GM19438 (cell line): ENCODE data around the gene FBF1.
"Not testable (repeated sequence)": the region's sequence is repeated elsewhere in the genome, so short reads cannot be mapped to it uniquely, and the experiment has no call there.

Experiments used
- ATAC-seq: cut with Tn5 transposase; IDR thresholded peaks from one replicate; pipeline ENCODE4 v1.9.1; 2021; ENCODE audit warnings: low read depth; ENCODE audit not compliant: unreplicated experiment

FBF1 gene

GRCh38 chr17:75940727-75941441 lies at the start of gene FBF1:
Gene FBF1, minus strand, starts transcription at chr17:75941042. Its CDS starts 2,893 bp downstream, at chr17:75938149.
- peak; percentile 94 for ATAC-seq

GRCh38 chr17:75987041-75987440 lies 46.2 kb upstream of the FBF1 start:
- ATAC-seq = no peak

GRCh38 chr17:75985986-75986385 lies 45.1 kb upstream of the FBF1 start:
- no peak for ATAC-seq

GRCh38 chr17:75983501-75984181 lies 42.8 kb upstream of the FBF1 start:
- ATAC-seq = no peak

- no peak for ATAC-seq
Observed at GRCh38 chr17:75981019-75981615, 40.3 kb upstream of the FBF1 start.

GRCh38 chr17:75980188-75981018 lies 39.6 kb upstream of the FBF1 start:
- peak; percentile 3 for ATAC-seq

- ATAC-seq = peak; percentile 16
Observed at GRCh38 chr17:75979705-75980187, 38.9 kb upstream of the FBF1 start.

- ATAC-seq = peak; percentile 84
Observed at GRCh38 chr17:75978938-75979704, 38.3 kb upstream of the FBF1 start, which contains the start of the genes ACOX1 and TEN1. Gene ACOX1, minus strand, starts transcription at chr17:75979166. Its CDS starts 93 bp downstream, at chr17:75979073. Gene TEN1, plus strand, starts transcription at chr17:75979240. Its CDS starts 6,953 bp downstream, at chr17:75986193.

GRCh38 chr17:75976175-75976848 lies 35.5 kb upstream of the FBF1 start:
- ATAC-seq = no peak

GRCh38 chr17:75975757-75976174 lies 34.9 kb upstream of the FBF1 start:
- ATAC-seq = no peak

GRCh38 chr17:75975187-75975586 lies 34.3 kb upstream of the FBF1 start:
- not testable (repeated sequence) for ATAC-seq

- ATAC-seq = no peak
Observed at GRCh38 chr17:75970626-75971025, 29.8 kb upstream of the FBF1 start.

GRCh38 chr17:75970011-75970523 lies 29.2 kb upstream of the FBF1 start:
- no peak for ATAC-seq

GRCh38 chr17:75969044-75969443 lies 28.2 kb upstream of the FBF1 start:
- not testable (repeated sequence) for ATAC-seq

GRCh38 chr17:75965468-75965867 lies 24.6 kb upstream of the FBF1 start:
- ATAC-seq = no peak

GRCh38 chr17:75959839-75960511 lies 19.1 kb upstream of the FBF1 start:
- no peak for ATAC-seq

GRCh38 chr17:75959051-75959838 lies 18.4 kb upstream of the FBF1 start:
- no peak for ATAC-seq
